ENCODE data around the gene KAZN.

Gene KAZN

DNA sequence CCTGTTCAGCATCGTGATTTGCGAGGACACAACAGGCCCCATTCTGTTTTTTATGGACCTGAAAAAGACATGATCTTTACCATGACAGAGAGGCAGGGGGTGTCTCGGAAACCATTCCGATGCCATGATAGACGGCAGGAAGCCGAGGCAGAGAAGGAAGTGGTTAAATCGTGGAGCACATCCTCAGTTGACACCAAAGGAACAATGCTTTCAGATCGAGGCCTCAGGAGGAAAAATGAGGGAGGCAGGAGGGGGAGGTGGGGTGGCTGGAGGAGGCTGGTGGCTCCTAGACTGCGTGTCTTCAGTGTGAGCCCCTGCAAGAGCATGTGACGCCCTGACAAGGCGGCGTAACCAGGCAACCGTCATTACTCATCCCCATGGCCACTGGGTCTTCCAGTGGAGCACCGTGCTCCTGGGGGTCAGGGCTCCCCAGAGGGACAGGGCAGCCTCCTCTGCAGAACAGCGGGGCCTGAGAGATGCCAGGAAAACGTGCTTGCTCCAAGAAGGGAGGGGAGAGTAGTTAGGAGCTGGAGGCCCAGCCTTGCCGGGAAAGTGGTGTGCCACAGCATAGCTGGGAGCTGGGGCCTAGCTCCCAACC is 382.2 kb downstream of the KAZN start:
- no peak for DNase-seq (ENCODE audit: low read depth, low spot score)

DNA sequence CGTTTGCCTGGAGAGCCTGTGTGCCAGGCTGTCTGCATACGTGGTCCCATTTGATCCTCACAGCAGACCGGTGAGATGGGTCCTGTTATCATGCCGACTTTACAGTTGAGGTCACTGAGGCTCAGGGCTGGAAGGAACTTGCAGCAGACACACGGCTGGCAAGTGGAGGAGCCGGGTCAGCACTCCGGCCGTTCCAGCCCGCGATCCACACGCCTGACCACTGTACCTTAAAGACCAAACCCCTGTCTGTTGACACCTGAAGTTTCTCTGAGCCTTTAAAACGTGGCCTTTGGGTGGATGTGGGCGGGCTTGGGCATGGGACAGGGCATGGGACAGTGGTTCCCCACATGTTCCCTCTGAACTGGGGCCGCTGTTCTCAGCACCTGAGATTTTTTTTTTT is 383.5 kb downstream of the KAZN start:
- no peak for DNase-seq (ENCODE audit: low read depth, low spot score)

DNA sequence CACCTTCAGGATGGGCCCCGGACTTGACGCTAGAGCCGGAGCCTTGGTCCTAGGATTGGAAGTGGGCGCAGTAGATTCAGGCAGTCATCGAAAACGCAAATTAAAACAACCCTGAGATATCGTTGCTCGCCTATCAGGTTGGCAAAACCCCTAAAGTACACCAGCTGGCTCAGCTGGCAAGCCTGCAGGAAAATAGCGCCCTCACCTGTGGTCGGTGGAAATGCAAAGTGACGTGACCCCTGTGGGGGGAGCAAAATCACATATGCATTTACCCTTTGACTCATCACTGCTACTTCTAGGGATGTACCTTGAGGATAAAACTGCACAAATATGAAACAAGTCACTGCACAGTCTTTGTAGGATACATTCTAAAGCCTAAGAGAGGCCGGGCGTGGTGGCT is 384.8 kb downstream of the KAZN start:
- no peak for DNase-seq (ENCODE audit: low read depth, low spot score)

DNA sequence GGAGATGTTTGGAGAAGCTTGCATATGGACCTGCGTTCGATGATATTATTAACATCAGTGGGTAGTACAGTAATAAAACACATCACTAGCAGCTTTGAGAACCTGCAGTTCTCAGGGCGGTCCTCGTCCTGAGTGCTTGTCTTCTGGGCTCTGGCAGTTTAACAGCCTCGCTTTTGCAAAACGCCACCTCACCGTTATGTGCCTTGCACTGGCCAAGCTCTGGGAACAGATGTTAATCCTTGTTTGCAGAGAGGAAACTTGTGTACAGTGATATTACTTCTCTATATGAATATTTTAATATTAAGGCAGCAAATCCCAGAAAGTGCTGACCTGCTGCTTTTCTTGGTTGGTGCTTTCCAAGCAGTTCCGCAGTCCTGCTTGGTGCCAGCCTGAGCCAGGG is 387.7 kb downstream of the KAZN start:
- DNase-seq (ENCODE audit: low read depth, low spot score): no peak

DNA sequence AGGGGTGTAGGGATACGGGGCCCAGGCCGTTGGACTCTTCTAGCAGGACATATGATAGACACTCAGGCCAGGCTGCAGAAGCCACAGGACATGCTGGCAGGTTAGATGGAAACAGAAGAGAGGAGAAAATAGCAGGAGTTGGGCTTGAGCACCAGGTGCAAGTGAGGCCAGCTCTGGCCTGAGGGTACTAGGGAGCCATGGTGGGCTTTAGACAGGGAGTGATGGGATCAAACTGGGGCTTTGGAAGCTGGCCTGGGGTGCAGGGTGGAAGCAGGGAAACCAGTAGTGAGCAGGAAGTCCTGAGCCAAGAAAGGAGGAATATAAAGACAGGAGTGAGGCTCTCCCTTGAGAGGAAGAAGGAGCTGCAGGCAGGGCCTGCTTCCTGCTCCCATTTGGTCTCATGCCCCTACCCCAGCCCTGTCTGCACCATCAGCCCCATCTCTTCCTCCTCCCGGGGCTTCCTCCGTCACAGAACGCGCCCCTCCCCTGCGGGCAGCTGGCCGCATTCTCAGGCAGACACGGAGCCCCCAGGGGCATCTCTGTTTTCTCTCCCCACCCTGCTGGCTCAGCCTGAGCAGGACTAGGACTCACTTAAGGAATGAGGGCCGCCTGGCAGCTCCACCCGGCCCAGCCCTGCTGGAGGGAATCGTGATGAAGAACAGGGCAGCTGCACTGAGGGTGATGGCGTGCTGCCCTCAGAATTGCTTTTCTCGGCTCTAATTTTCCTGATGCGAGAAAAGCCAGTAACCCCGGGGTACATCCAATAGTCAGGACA is 389.5 kb downstream of the KAZN start:
- DNase-seq (ENCODE audit: low read depth, low spot score): no peak

DNA sequence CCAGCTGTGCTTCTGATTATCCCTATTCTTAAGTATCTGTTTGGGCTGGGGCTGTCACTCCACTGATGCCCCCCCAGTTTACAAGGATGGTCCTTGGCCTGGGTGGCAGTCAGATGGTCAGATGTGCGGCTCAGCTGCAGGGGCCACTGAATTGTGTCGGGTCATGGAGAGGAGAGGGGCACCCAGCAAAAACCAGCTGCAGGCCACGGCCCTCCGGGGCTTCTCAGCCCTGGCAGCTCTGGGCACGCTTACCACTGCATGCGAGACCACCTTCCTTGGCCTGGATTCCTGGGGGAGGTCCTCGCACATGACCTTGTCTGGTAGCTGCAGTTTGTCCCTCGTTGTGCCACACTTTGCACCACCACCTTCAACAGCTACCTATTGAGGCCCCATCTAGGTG is 390.2 kb downstream of the KAZN start:
- no peak for DNase-seq (ENCODE audit: low read depth, low spot score)

DNA sequence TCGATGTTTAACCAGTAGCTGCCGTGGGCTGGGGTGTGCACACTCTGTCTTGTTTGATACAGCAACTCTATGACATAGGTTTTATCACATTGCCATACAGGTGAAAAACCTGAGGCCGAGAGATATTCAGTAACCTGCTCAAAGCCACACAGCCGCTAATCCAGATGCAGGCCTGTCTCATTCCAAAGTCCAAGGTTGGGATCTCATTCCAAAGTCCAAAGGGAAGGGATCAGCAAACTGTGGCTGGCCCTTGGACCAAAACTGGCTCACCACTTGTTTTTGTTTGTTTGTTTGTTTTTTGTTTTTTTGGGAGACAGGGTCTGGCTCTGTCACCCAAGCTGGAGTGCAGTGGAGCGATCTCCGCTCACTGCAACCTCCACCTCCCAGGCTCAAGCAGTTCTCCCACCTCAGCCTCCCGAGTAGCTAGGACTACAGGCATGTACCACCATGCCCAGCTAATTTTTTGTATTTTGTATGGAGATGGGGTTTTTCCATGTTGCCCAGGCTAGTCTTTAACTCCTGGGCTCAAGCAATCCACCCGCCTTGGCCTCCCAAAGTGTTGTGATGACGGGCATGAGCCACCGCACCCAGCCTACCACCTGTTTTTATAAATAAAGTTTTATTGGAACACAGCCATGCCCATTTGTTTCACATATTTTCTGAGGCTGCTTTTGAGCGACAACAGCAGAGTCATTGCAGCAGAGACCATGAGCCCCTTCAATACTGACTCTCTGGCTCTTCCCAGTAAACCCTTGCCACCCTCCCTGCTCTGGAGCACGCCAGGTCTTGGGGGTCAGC is 391.6 kb downstream of the KAZN start:
- DNase-seq (ENCODE audit: low read depth, low spot score): no peak

DNA sequence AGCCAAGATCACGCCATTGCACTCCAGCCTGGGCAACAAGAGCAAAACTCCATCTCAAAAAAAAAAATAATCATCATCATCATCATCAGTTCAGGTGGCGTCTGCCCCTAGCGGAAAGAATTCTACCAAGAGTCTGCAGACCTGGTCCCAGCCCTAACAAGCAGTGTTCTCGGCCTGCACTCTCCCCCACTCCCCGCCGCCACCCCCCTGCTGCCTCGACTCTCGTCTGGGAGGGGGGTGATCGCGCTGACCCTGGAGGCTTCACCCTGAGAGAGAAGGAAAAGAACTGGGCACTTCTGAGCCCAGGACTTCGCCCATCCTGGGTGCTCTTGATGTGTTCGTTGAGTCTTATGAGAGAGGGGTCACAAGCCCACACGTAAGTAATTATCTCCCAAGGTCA is 394.9 kb downstream of the KAZN start:
- DNase-seq (ENCODE audit: low read depth, low spot score): no peak

DNA sequence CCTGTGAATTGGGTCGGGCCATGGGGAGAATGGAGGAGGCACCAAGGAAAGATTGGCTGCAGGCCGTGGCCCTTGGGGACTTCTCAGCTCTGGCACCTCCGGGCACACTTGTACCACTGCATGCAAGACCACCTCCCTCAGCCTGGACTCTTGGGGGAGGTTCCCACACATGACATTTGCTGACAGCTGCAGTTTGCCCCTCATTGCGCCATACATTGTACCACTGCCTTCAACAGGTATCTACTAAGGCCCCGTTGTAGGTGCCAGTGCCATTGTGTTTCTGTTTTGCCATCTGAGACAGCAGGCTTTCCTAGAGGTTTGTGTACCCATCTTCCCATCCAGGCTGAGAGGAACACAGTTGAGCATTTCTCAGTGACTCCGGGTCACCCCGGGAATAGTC is 395.7 kb downstream of the KAZN start:
- no peak for DNase-seq (ENCODE audit: low read depth, low spot score)

DNA sequence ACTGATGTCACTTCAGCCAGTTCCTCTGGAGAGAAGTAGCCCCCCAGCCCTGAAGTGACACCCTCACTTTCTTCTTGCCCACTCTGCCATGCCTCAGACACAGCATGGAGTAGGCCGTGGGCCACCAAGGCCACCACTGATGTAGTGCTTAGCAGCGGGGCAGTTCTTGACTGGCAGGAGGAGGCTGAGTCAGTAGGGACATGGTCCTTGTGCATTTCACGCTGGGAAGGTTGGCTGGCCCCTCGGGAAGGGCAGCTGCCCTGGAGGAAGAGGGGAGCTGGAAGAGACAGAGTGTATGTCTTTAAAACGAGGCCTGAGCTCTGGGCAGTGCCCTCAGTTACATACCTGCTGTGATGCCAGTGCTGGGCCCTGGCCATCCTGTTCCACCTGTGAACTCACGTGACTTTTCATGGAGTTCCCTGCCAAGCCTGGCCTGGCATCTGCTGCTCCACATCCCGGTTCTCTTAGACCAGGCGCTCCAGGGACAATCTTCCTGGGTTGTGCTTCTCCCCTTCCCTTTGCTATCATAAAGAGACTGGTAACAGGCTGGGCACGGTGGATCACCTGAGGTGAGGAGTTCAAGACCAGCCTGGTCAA is 396.5 kb downstream of the KAZN start:
- DNase-seq (ENCODE audit: low read depth, low spot score): no peak

DNA sequence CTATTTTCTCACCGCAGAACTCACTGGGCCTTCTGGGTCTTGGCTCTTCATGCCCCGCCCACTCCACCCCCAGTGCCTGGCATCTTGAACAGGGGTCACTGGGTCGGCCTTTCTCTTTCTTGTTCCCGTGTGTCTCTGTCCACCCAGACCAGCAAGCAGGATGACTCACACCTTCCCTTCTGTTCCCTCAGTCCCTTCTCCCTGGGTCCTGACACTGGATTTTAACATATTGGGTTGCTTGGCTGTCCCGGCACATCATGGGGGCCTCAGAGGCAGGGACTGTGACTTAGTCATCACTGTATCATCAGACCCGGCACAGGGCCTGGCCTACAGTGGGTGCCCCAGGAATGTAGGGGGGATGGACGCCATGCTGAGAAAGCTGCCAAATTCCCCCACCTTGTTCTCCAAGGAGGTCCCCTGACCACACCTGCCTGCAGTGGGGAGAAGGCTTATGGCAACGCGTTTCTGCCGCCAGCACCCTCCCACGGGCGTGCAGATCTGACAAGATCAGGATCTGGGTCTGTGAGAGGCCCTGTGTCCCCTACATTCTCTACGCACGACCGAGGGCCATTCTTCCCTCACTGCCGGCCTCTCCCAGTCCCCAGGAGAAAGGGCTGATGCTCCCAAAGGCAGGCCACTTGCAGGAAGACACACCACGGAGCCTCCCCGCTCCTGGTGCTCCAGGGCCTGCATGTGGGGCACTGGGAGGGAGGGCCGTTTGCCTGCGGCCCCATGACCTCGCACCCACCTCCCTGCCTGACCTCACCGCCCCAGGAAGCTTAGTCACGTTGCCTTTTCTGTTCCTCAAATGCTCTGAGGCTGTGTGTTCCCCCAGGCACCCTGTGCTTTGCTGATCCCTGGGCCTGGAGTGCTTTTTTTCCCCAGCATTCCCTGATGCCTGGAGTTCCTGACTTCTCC is 397.9 kb downstream of the KAZN start:
- no peak for DNase-seq (ENCODE audit: low read depth, low spot score)

DNA sequence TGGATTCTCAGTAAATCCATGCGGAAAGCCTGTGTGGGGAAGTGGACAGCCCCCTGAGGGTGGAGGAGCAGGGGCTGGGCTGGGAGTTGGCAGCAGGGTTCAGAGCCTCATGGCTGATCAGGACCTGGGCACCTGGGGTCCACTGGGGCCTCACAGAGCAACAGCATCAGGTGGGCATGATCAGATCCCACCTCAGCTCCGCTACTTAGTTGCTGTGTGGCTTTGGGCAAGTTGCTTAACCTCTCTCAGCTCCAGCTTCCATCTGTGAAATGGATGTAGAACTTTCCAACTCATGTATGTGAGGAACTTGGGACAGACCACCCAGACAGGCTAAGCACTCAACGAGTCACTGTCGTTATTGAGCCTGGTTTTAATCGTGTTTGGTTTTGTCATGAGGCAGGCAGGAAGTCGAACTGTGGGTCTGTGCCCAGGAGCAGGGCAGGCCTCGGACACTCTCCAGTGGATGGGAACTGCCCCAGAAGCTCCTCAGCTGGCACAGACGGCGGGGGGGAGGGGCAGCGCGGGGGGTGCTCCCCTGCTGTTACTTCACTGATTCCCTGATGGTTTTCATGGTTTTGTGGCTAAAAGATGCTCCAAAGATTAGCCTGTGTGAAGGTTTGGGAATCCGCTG is 399.3 kb downstream of the KAZN start:
- no peak for DNase-seq (ENCODE audit: low read depth, low spot score)

DNA sequence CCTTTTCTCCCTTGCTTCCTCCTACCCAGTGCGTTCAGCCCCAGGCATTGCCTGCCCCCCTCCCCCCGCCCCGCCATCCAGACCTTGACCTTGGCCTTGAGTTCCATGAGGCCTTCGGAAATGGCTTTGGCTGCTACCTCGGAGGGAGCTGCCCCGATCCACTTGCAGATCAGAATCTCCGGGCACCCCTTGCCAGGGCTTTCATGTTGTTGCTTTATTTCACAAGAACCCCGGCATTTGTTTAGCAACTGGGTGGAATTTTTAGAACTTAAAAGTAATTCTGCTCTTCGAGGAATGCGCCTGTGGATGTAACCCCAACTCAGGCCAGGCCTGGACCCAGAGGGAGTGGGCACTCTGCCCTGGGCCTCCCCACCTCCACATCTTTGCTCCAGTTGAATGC is 401.0 kb downstream of the KAZN start:
- DNase-seq (ENCODE audit: low read depth, low spot score): no peak

DNA sequence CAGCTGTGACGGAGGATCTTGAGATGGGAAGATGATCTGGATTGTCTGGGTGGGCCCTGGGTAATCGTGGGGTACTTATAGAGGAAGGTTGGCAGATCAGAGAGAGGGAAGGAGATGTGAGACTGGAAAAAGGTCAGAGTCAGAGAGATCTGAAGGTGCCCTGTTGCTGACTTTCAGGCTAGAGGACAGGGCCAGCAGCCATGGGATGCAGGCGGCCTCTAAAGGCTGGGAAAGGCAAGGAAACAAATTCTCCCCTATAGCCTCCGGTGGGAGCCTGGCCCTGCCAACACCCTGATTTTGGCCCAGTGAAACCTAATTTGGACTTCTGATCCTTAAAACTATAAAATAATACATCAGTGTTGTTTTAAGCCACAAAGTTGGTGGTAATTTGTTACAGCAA is 401.5 kb downstream of the KAZN start:
- no peak for DNase-seq (ENCODE audit: low read depth, low spot score)

DNA sequence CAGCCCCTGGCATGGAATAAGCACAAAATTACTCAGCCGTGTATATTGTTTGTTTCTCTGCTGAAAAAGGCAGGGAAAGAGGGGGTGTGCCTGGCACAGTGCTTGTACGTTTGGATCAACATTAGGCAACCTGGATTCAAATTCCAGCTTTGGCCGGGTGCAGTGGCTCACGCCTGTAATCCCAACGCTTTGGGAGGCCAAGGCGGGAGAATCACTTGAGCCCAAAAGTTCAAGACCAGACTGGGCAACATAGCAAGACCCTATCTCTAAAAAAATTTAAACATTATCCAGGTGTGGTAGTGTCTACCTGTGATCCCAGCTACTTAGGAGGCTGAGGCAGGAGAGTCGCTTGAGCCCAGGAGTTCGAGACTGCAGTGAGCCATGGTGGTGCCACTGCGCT is 402.2 kb downstream of the KAZN start:
- DNase-seq (ENCODE audit: low read depth, low spot score): no peak

DNA sequence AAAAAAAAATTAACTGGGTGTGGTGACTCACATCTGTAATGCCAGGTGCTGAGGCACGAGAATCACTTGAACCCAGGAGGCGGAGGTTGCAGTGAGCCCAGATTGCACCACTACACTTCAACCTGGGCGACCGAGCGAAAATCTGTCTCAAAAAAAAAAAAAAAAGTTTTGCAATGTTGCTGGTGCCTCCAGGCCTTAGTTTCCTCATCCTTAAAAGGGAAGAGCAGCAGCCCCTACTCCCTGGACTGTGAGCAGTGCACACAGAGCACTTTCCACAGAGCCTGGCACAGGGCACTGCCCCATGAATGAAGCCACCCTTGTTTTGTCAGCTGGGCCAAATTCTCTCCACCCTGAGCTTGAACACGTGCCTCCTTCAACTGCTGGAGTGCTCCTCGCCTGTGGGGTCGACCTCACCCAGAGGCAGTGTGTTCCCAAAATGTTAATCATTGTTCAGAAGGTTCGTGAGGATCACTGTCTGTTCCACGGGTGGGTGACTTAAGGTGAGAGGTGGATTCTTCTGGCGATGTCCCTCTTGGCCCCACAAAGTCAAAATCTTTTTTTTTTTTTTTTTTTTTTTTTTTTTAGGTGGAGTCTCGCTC is 402.9 kb downstream of the KAZN start:
- DNase-seq (ENCODE audit: low read depth, low spot score): no peak

DNA sequence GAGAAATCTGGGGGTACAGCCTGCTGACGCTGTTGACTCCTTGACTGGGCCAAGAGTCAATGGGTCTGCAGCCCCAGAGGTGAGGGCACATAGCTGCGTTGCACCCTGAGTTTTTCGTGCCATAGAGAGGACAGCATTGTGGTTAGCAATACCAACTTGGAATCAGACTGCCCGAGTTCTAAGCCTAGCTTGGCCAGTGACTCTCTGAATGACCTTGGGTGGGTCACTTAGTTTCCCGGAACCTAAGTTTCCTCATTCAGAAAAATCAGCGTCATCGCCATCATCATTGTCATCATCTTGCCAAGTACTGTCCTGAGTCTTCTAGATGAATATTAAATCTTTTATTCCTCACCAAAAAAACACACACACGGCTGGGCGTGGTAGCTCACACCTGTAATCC is 403.8 kb downstream of the KAZN start:
- no peak for DNase-seq (ENCODE audit: low read depth, low spot score)

DNA sequence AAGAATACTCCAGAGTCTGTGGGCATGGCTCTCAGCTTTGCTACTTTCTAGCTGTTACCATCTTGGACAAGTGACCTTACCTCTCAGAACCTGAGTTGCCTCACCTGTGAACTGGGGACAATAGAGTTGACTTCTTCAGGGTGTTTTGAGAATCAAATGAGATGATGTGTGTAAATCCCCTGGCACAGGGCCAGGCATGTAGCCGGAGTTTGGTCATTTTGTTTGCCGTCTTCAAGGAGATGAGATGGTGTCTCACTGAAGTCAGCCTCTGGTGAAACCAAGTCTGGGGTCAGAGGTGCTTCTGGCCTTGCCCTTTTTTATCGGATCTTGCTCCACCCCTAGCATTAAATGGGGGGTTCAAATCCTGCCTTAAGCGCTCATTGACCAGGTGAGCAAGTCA is 405.9 kb downstream of the KAZN start:
- DNase-seq (ENCODE audit: low read depth, low spot score): no peak

DNA sequence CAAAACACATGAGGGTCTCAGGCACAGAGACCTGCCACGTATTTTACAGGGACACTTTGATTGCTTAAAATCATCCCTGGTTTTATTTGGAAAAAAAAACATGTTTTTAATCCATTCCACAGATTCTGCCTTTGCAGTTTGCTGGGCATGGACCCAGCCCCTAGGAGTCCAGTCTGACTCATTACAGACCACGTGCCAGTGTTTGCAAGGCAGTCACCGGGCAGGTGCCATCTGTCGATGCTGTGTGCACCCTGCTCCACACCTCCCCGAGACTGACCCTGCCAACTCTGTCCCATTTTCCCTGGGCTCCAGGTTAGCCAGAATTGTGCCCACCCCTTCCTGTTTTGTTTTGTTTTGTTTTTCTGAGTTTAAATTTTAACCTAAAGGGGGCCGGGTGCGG is 406.6 kb downstream of the KAZN start:
- no peak for DNase-seq (ENCODE audit: low read depth, low spot score)

DNA sequence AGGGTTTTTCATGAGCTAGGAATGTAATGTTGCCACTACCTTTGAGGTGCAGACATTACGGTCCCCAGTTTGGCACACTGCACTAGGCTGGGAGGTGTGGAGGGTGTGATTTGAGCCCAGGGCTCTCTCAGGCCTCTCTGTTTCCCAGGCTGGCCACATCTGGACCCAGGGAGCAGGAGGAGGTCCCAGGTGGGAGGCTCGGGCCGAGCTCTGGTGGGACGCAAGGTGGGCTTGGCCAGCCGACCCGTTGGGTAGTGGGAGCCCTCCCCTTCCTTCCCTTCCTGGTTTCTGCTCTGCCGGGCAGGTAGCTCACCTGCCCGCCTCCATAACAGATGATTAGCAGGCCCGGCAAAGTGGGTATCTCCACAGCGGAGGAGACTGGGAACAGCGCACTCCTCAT is 408.9 kb downstream of the KAZN start:
- no peak for DNase-seq (ENCODE audit: low read depth, low spot score)

DNA sequence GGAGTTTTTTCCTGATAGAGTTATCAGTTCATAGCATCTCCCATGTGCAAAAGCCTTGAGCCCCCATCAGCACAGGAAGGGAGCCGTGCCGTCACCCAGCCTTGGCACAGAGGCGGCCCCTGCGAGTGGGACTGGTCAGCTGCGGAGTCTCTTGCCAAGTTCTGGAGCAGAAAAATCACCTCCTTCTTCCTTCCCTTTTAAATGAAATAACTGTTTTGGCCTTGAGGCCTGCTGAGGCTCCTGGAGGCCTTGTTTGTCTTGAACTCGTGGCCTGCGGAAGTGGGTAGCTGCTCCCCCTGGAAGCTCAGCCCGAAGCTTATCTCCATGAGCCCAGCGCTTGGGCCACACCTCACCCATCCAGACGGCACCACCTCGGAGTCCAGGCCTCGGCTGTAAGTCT is 409.4 kb downstream of the KAZN start:
- no peak for DNase-seq (ENCODE audit: low read depth, low spot score)
